Uterus (tissue), 4 donors: ENCODE results near the gene PSMB4. TPM values are rescaled to one million over a fixed set of nuclear protein-coding genes. Genes with fewer than 3 reads are reported as not detected.

ENCODE experiments used
- DNase-seq, 2 donors: peaks; one replicate each; pipeline ENCODE4 v3.0.0-alpha.2; 2019 to 2020
- H3K27ac ChIP-seq, 2 donors: fragments of 200-600 bp; sonication (generic); 1 replicate in 1 of 2; 2 replicates in 1 of 2; pipeline ENCODE4 v1.5.1; 2016 to 2018
- H3K27me3 ChIP-seq, 2 donors: fragments of 200-600 bp; sonication (generic); one replicate each; pipeline ENCODE4 v1.5.1; 2018 to 2019; ENCODE audit warnings: control low read depth in 1 of 2
- H3K36me3 ChIP-seq, 2 donors: fragments of 200-600 bp; sonication (generic); one replicate each; pipeline ENCODE4 v1.5.1; 2019; ENCODE audit warnings: control low read depth in 1 of 2
- H3K4me1 ChIP-seq, 2 donors: fragments of 200-600 bp; sonication (generic); one replicate each; pipeline ENCODE4 v1.5.1; 2018 to 2019; ENCODE audit warnings: control low read depth in 1 of 2
- H3K4me3 ChIP-seq, 2 donors: fragments of 200-600 bp; sonication (generic); 1 replicate in 1 of 2; 2 replicates in 1 of 2; pipeline ENCODE4 v1.5.1; 2018 to 2019; ENCODE audit warnings: mild to moderate bottlenecking in 1 of 2
- H3K9me3 ChIP-seq, 2 donors: fragments of 200-600 bp; sonication (generic); one replicate each; pipeline ENCODE4 v1.5.1; 2019; ENCODE audit warnings: control low read depth in 1 of 2
- POLR2A ChIP-seq, 2 donors: fragments of 450-650 bp; IDR thresholded peaks; one replicate each; pipeline ENCODE4 v1.6.1; 2016; ENCODE audit warnings: antibody characterized with exemption in 2 of 2, mild to moderate bottlenecking in 1 of 2, moderate library complexity in 1 of 2
- intact Hi-C: fragments of 100-400 bp; cut with DNase I; formaldehyde crosslinking; loops from one replicate; pipeline ENCODE4 v1.15.1; 2023; ENCODE audit warnings: low total_unique reads
- small RNA-seq: library from RNA; depleted of rRNA; stranded (forward); fragments of <200 nt; gene quantifications from one replicate; pipeline ENCODE3, GENCODE V24; 2016
- total RNA-seq, 4 donors: library from RNA; depleted of rRNA in 3 of 4; stranded (reverse); fragments of >200 nt in 3 of 4; gene quantifications; one replicate each; pipeline versions ENCODE4 v1.1.0 to v1.2.4, GENCODE V29; 2014 to 2023
- TF ChIP-seq, protein P1 (sequence below), 4 experiments: fragments of 200-600 bp in 2 of 4; fragments of 450-650 bp in 2 of 4; sonication (generic) in 2 of 4; IDR thresholded peaks; one replicate each; pipeline ENCODE4 v1.5.1; 2016 to 2019; ENCODE audit warnings: antibody characterized with exemption in 4 of 4, mild to moderate bottlenecking in 2 of 4, moderate library complexity in 1 of 4
- donor health status: DM: yes; HTN: yes; CAD: no.

Gene PSMB4
- total RNA-seq, 4 donors from 2014 or later = 192 to 336 (median 244) TPM

DNA sequence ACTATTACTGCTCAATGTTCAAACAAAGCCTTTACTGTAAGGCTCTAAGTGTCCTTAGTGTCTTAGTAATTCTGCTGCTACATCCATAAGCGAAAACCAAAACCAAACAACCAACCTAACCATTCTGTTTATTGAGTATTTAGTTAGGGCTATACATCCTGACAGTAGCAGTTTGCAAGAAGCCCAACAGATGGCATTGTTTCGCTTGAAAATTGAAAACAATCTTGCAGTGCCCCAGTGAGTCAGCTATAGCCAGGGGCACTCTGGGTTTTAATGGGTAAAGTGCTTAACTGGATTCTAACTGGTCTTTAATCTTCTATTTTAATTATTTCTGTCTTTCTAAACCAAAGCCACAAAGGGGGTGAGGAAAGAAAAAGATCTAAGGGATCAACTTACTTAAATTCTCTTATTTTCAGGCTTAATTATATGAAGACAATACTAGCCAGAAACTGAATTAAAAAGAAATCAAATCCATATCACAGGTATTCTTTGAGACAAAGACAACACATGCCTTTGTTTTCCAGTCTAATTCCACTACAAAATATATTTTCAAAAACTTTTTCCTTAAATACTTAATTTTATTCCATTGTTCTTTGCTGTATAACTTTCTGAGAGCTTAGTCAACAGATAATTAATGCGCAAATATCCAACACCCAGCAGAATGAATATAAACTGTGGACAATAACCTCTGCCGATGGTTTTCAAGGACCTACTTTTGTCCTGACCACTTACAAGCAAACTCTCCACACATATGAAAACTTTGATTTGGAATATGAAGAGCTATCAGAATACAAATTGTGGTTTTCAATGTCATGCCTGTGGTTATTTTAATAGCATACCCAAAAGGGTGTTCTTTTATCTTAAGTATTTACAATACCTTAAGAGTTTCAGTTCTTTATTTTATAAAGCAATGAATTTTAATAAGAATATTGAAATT lies 44.7 kb downstream of the PSMB4 start:
- TF ChIP-seq, protein P1, sequence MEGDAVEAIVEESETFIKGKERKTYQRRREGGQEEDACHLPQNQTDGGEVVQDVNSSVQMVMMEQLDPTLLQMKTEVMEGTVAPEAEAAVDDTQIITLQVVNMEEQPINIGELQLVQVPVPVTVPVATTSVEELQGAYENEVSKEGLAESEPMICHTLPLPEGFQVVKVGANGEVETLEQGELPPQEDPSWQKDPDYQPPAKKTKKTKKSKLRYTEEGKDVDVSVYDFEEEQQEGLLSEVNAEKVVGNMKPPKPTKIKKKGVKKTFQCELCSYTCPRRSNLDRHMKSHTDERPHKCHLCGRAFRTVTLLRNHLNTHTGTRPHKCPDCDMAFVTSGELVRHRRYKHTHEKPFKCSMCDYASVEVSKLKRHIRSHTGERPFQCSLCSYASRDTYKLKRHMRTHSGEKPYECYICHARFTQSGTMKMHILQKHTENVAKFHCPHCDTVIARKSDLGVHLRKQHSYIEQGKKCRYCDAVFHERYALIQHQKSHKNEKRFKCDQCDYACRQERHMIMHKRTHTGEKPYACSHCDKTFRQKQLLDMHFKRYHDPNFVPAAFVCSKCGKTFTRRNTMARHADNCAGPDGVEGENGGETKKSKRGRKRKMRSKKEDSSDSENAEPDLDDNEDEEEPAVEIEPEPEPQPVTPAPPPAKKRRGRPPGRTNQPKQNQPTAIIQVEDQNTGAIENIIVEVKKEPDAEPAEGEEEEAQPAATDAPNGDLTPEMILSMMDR (IDR thresholded peaks at IDR 0.05) = peak; percentile 62 to 72 (median 66)
- no peak for TF ChIP-seq POLR2A (IDR thresholded peaks at IDR 0.05)
- intact Hi-C loops = no loop called here
- no peak overlapping the region for H3K4me3 ChIP-seq
- no peaks in the 10 kb centered on the region for H3K4me1 ChIP-seq
- H3K27ac ChIP-seq = no peak overlapping the region
- no peaks in the 10 kb centered on the region for H3K27me3 ChIP-seq
- H3K36me3 ChIP-seq = no peaks in the 10 kb centered on the region
- peak; percentile 32 to 56 for DNase-seq
- no peaks in the 10 kb centered on the region for H3K9me3 ChIP-seq

DNA sequence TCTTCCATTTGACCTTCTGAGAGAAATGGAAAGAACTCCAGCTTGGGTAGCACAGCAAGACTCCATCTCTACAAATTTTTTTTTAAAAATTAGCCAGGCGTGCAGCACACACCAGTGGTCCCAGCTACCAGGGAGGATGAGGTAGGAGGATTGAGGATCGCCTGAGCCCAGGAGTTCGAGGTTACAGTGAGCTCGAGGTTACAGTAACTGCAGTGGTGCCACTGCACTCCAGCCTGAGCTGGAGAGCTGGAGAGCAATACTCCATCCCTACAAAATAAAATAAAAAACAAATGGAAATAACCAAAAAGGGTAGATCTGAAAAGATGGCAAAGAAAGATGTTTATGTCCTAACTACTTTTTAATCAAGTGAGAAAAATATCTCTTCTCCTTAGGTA lies 45.4 kb downstream of the PSMB4 start:
- intact Hi-C loops = no loop called here
- H3K27ac ChIP-seq = no peak overlapping the region
- no peaks in the 10 kb centered on the region for H3K4me1 ChIP-seq
- TF ChIP-seq POLR2A (IDR thresholded peaks at IDR 0.05) = no peak
- TF ChIP-seq, protein P1 (IDR thresholded peaks at IDR 0.05) = no peak
- no peaks in the 10 kb centered on the region for H3K27me3 ChIP-seq
- no peak overlapping the region for H3K4me3 ChIP-seq
- DNase-seq = no peak
- H3K9me3 ChIP-seq = no peaks in the 10 kb centered on the region
- H3K36me3 ChIP-seq = no peaks in the 10 kb centered on the region

DNA sequence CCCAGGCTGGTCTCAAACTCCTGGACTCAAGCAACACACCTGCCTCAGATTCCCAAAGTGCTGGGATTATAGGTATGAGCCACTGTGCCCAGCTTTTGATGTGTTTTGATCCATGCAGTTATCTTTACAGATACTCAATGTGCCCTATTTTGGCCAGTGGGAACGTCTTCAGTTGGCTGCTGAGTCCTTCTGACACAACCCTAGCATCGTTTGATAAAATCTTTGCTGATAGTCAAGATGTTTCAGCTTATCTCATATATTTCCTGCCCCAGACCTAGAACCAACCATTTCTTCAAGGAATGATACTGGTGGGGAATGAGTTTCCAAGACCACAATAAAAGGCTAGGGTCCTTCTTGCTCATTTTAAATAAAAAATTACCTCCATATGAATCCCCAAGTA lies 48.3 kb downstream of the PSMB4 start:
- no peak for DNase-seq
- Histone ChIP-seq H3K4me3 (no peak overlapping the region), H3K27ac (no peak overlapping the region), H3K4me1 (no peaks in the 10 kb centered on the region), H3K36me3 (no peaks in the 10 kb centered on the region), H3K9me3 (no peaks in the 10 kb centered on the region), H3K27me3 (no peaks in the 10 kb centered on the region)
- no peak for TF ChIP-seq POLR2A (IDR thresholded peaks at IDR 0.05)
- TF ChIP-seq, protein P1 (IDR thresholded peaks at IDR 0.05) = no peak
- intact Hi-C loops = no loop called here

Small RNA genes within 50 kb of the gene (small RNA-seq; reads per million reads assigned to genes)
- gene RNY4P25 = 1.2 reads per million, percentile 57 among the genes with 10 or more reads in this experiment

Other genes with a start within 250 kb of the PSMB4 start
- 10 to 100 TPM in 1 of 4 donors, 1 to 10 TPM in 3; 1.0 to 27.1 (median 3.1) TPM for gene TNFAIP8L2, start 242.9 kb upstream of the PSMB4 start, total RNA-seq
- 10 to 100 TPM in 2 of 4 donors, 1 to 10 TPM in 2; 6.4 to 32.9 (median 11.1) TPM for gene LYSMD1, start 233.7 kb upstream of the PSMB4 start, total RNA-seq
- 100 to 1,000 TPM in 1 of 4 donors, 10 to 100 TPM in 2, 1 to 10 TPM in 1; 3.2 to 186 (median 21.3) TPM for gene SCNM1, start 233.4 kb upstream of the PSMB4 start, total RNA-seq
- under 1 TPM in 1 of 4 donors, not detected in 3; 0.26 TPM for gene TMOD4, start 223.6 kb upstream of the PSMB4 start, total RNA-seq
- gene VPS72, start 209.4 kb upstream of the PSMB4 start, total RNA-seq = 10 to 100 TPM; 22.3 to 53.5 (median 32.7) TPM
- 100 to 1,000 TPM in 2 of 4 donors, 10 to 100 TPM in 2; 66.8 to 240 (median 92.6) TPM for gene PIP5K1A, start 201.0 kb upstream of the PSMB4 start, total RNA-seq
- 100 to 1,000 TPM in 1 of 4 donors, 10 to 100 TPM in 3; 73.5 to 114 (median 89.1) TPM for gene PSMD4, start 144.8 kb upstream of the PSMB4 start, total RNA-seq
- gene ZNF687, start 117.3 kb upstream of the PSMB4 start, total RNA-seq = 10 to 100 TPM in 2 of 4 donors, 1 to 10 TPM in 2; 6.4 to 31.9 (median 10.9) TPM
- gene PI4KB, start 72.2 kb upstream of the PSMB4 start, total RNA-seq = 100 to 1,000 TPM in 1 of 4 donors, 10 to 100 TPM in 3; 15.9 to 155 (median 44.1) TPM
- gene RFX5, start 52.3 kb upstream of the PSMB4 start, total RNA-seq = 10 to 100 TPM; 22.9 to 66.4 (median 34.1) TPM
- 100 to 1,000 TPM in 1 of 4 donors, 10 to 100 TPM in 3; 38.2 to 108 (median 61.6) TPM for gene SELENBP1, start 26.9 kb upstream of the PSMB4 start, total RNA-seq
- gene POGZ, start 59.9 kb downstream of the PSMB4 start, total RNA-seq = 100 to 1,000 TPM in 1 of 4 donors, 10 to 100 TPM in 3; 34.3 to 191 (median 62.8) TPM
- gene CGN, start 111.8 kb downstream of the PSMB4 start, total RNA-seq = 1 to 10 TPM in 2 of 4 donors, under 1 TPM in 2; under 0.01 to 7.3 (median 0.85) TPM
- gene TUFT1, start 140.7 kb downstream of the PSMB4 start, total RNA-seq = 1 to 10 TPM in 3 of 4 donors, under 1 TPM in 1; 0.29 to 7.3 (median 5.0) TPM
- 10 to 100 TPM; 22.3 to 52.7 (median 42.4) TPM for gene SNX27, start 212.5 kb downstream of the PSMB4 start, total RNA-seq